K562 treated with DMSO at 1 percent for 48 hours (cell line): ENCODE data around the gene HLA-DRB1. TPM values are rescaled to one million over a fixed set of nuclear protein-coding genes. Genes with fewer than 3 reads are reported as not detected.

Experiments
- total RNA-seq: library from RNA; unstranded; fragments of 300-600 nt; gene quantifications from 2 replicates; pipeline ENCODE4 v1.2.3, GENCODE V29; 2022; ENCODE audit warnings: low replicate concordance; ENCODE audit errors: extremely low read depth

HLA-DRB1 gene
- total RNA-seq: not detected in 2 replicates

GRCh38 chr6:32589596-32590449 lies at the start of gene HLA-DRB1:
Gene HLA-DRB1 (minus strand): TSS chr6:32589848. CDS start chr6:32589742, 106 bp downstream.

DNA sequence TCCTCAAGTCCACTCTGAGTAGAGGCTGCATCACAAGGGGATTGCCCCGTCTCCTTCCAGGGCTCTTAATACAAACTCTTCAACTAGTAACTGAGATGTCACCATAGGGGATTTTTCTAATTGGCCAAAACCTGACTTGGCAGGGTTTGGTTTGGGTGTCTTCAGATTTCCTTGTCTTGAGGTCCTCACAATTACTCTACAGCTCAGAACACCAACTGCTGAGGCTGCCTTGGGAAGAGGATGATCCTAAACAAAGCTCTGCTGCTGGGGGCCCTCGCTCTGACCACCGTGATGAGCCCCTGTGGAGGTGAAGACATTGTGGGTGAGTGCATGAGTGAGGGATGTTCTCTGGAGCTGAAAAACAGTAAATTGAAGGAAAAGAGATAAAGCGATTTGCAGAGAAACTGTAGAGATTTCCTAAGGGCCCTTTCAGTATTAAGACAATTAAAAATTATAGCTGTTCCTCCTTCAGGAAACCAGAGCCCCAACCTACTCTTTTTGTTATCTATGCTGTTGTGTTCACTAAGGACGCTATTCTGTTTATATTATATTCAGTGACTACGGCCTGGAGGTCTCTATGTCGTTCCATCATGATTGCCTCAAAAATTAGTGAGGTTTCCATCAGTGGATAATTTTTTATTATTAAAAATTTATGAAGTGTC lies 47.7 kb upstream of the HLA-DRB1 start, which contains the start of gene HLA-DQA1:
Gene HLA-DQA1, plus strand, starts transcription at position 188 of the 662 bp plus-strand sequence. Its CDS starts 53 bp downstream, at position 241.

GRCh38 chr6:32529697-32530430 lies 59.8 kb downstream of the HLA-DRB1 start, which contains the start of gene HLA-DRB5:
Gene HLA-DRB5 (minus strand): TSS chr6:32530287. CDS start chr6:32530224, 63 bp downstream.

Other genes starting within 250 kb of the HLA-DRB1 start
- not detected in 2 replicates for gene TSBP1, start 217.9 kb downstream of the HLA-DRB1 start, total RNA-seq
- not detected in 2 replicates for gene BTNL2, start 182.7 kb downstream of the HLA-DRB1 start, total RNA-seq
- not detected in 2 replicates for gene HLA-DRA, start 150.0 kb downstream of the HLA-DRB1 start, total RNA-seq
- gene HLA-DRB5, start 59.6 kb downstream of the HLA-DRB1 start, total RNA-seq: not detected in 2 replicates
- not detected in 2 replicates for gene HLA-DQA1, start 47.6 kb upstream of the HLA-DRB1 start, total RNA-seq
- not detected in 2 replicates for gene HLA-DQB1, start 76.8 kb upstream of the HLA-DRB1 start, total RNA-seq
- gene HLA-DQA2, start 151.5 kb upstream of the HLA-DRB1 start, total RNA-seq: not detected in 2 replicates
- not detected in 2 replicates for gene HLA-DQB2, start 173.7 kb upstream of the HLA-DRB1 start, total RNA-seq
- gene HLA-DOB, start 227.2 kb upstream of the HLA-DRB1 start, total RNA-seq: not detected in 2 replicates
- not detected in 2 replicates for gene TAP2, start 248.9 kb upstream of the HLA-DRB1 start, total RNA-seq